Activated CD4-positive, alpha-beta T cell treated with anti-CD3 and anti-CD28 coated beads, Interleukin-2, amount 10 ng/mL, durations not matched to agents 7 days and 5 days (primary cell): ENCODE measurements around the gene MCRS1. TPM values are rescaled to one million over a fixed set of nuclear protein-coding genes. Genes with fewer than 3 reads are reported as not detected.

Experiments used
- CTCF ChIA-PET: fragments of 350-600 bp; sonication (Branson Sonifier 250); formaldehyde crosslinking; loops from one replicate; lab custom pipeline; 2021; ENCODE audit warnings: antibody characterized with exemption; lab: Charles Lee
- POLR2A ChIA-PET: fragments of 350-600 bp; sonication (Branson Sonifier 250); formaldehyde crosslinking; loops from one replicate; lab custom pipeline; 2021; ENCODE audit warnings: antibody characterized with exemption; lab: Charles Lee
- DNase-seq: peaks from one replicate; pipeline ENCODE4 v3.0.0-alpha.2; 2020
- H3K27ac Mint-ChIP-seq: one replicate; pipeline ENCODE4 v1.8.0; 2021; ENCODE audit warnings: mild to moderate bottlenecking, moderate library complexity, mixed read lengths
- H3K27me3 Mint-ChIP-seq: one replicate; pipeline ENCODE4 v1.8.0; 2021; ENCODE audit warnings: mixed read lengths
- H3K36me3 Mint-ChIP-seq: one replicate; pipeline ENCODE4 v1.8.0; 2021; ENCODE audit warnings: low read depth, mixed read lengths
- H3K4me1 Mint-ChIP-seq: one replicate; pipeline ENCODE4 v1.8.0; 2021; ENCODE audit warnings: mixed read lengths
- H3K4me3 Mint-ChIP-seq: one replicate; pipeline ENCODE4 v1.8.0; 2021; ENCODE audit warnings: mild to moderate bottlenecking, moderate library complexity, mixed read lengths
- H3K9me3 Mint-ChIP-seq: one replicate; pipeline ENCODE4 v1.8.0; 2021; ENCODE audit warnings: mixed read lengths
- total RNA-seq, 2 experiments: library from RNA; stranded (reverse); gene quantifications; one replicate each; pipeline ENCODE4 v1.2.3, GENCODE V29; 2021

Gene MCRS1
- total RNA-seq, 2 experiments from 2014 or later = 85.3 to 89.2 TPM

DNA sequence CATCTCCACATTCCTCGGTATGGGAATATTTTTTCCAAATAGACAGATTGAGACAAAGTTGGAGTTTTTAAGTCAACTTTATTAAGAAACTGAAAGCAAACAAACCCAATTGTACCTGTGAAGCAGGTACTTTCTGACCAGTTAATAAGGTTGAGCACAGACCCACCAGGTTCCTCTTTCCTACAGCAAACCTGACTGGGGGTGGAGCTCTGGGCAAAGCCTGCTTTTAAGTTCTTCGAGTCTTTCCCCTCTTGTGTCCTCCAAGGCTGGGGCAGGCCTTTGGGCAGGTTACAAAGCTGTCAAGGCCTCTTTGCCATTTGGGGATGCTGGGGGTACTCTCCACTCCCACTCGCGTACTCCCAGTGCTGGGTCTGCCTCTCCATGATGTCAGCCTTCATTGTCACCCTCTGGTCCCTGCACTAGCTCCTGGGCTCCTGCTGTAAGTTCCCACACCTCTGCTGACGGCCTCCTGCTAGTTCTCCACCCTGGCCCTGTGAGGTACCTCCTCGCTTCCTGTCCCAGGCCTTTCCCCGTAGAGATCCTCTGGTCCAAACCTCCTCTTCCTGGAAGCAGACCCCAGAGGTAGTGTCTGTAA lies 25.9 kb downstream of the MCRS1 start:
- H3K36me3 Mint-ChIP-seq = no peaks in the 10 kb centered on the region
- ChIA-PET CTCF (interaction anchor here (0.7 to 1.1 kb wide), 2 partner anchors 12 to 194 kb away, joined by 3 read pairs; no protein-coding TSS in a partner anchor), POLR2A (no interaction called here)
- H3K4me1 Mint-ChIP-seq = peaks cover 35% of the 10 kb centered on the region
- DNase-seq = no peak
- H3K27ac Mint-ChIP-seq = no peak overlapping the region
- H3K4me3 Mint-ChIP-seq = no peak overlapping the region
- no peaks in the 10 kb centered on the region for H3K9me3 Mint-ChIP-seq
- H3K27me3 Mint-ChIP-seq = peaks cover 40% of the 10 kb centered on the region

DNA sequence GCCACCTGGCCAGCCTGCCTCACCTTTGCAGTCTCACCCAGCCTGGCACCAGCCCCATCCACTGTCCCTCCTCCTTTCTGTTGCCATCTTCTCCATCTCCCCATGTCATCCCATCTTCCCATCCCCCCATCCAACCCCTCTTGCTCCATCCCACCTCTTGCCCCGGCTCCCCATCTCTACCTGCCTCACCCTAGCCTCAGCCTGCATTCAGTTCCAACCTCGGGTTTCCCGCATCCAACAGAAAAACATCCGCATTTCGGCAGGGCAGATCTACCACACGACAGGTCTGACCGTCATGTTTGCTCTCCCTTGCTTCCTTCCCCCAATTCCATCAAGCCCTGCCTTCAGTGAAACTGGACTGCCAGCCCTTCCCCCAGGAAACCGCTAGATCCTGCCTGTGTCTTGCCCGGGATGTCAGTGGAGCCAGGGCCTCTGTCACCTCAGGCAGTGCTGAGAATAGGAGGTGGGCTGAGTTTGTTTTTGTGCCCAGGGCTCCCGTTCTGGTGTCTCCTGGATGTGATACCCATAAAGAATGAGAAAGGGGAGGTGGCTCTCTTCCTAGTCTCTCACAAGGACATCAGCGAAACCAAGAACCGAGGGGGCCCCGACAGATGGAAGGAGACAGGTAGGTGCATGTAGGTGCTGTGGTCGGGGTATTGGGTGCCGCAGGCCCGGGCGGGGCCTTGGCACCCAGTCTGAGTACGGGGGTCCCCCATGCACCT lies 26.6 kb downstream of the MCRS1 start:
- DNase-seq = no peak
- CTCF ChIA-PET = interaction anchor here (0.7 kb wide), 1 partner anchor 13 kb away, joined by 3 read pairs; no protein-coding TSS in a partner anchor
- Mint-ChIP-seq H3K9me3 (no peaks in the 10 kb centered on the region), H3K36me3 (no peaks in the 10 kb centered on the region), H3K4me1 (peaks cover 38% of the 10 kb centered on the region), H3K27ac (no peak overlapping the region), H3K27me3 (peaks cover 47% of the 10 kb centered on the region), H3K4me3 (no peak overlapping the region)
- POLR2A ChIA-PET = no interaction called here

DNA sequence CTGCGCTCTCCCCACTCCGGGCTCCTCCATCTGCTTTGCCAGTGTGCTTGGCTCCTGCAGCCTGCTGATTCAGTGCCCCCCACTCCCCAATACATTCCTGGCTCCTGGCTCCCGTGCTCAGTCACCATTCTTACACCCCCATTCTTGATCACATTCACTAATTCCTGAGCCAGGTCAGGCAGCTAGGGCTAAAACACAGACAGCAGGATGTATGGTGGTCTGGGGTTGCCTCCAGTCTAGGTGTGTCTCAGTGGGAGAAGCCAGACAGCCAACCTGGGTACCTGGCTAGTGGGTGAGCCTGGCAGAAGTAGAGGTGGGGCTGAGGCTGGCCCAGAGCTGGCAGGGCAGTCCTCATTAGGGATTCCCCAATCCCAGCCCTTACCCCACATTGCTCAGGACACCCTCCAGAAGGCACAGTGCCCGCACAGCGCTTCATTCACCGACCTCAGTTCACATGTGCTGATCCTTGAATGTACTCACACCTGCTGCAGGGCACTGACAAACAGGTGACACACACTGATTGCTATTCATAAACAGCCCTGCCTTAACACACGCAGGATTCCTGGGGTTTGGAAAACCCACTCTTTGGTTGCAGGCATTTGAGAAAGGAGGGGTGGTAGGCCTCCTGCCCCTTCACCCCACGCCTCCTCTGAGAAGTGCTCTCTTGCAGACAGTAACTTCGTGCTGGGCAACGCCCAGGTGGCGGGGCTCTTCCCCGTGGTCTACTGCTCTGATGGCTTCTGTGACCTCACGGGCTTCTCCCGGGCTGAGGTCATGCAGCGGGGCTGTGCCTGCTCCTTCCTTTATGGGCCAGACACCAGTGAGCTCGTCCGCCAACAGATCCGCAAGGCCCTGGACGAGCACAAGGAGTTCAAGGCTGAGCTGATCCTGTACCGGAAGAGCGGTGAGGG lies 27.5 kb downstream of the MCRS1 start:
- Mint-ChIP-seq H3K36me3 (no peaks in the 10 kb centered on the region), H3K27ac (peak overlapping the region; percentile 5), H3K9me3 (no peaks in the 10 kb centered on the region), H3K4me3 (peak overlapping the region; percentile 48), H3K4me1 (peaks cover 38% of the 10 kb centered on the region), H3K27me3 (peaks cover 50% of the 10 kb centered on the region)
- DNase-seq = no peak
- CTCF ChIA-PET = interaction anchor here (1.0 to 1.4 kb wide), 2 partner anchors 12 to 13 kb away, joined by 4 to 6 read pairs; no protein-coding TSS in a partner anchor
- POLR2A ChIA-PET = no interaction called here

DNA sequence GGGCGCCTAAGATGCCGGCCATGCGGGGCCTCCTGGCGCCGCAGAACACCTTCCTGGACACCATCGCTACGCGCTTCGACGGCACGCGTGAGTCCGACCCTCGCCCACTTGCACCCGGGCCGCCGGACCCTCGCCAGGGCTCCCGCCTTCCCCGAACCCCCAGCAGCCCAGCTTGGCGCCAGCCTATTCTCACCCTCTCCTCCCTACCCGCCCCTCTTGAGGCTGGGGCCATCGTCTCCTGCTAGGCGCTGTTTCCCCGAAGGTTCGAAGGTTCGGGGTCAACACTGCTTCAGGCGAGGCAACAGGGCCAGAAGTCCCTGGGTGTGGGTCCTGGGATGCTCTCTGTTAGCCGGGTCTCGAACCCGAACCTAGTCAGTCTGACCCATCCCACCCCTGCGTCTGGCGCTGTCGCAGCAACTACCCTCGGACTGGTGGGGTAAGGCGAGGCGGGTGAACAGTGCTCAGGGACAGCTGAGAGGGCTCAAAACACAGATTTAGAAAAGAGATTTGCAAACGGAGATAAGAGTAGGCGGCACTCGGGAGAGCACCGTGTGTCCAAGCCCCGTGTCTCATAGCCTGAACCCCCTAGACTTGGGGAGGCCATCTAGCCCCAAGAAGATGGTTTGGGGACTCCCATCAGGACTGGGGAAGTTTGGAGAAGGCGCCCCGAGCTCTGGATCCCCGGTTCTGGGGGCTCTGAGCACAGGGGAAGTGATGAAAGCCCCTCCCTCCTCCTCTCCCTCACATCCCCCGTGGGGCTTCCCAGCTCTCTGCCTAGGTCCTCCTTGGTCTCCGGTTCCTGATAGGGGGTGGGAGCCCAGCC lies 28.3 kb downstream of the MCRS1 start:
- Mint-ChIP-seq H3K36me3 (no peaks in the 10 kb centered on the region), H3K4me3 (peak overlapping the region; percentile 62), H3K27me3 (peaks cover 45% of the 10 kb centered on the region), H3K27ac (no peak overlapping the region), H3K4me1 (peaks cover 38% of the 10 kb centered on the region), H3K9me3 (no peaks in the 10 kb centered on the region)
- ChIA-PET POLR2A (no interaction called here), CTCF (interaction anchor here (1.0 to 1.4 kb wide), 2 partner anchors 12 to 13 kb away, joined by 4 to 6 read pairs; no protein-coding TSS in a partner anchor)
- DNase-seq = no peak

GRCh38 chr12:49538510-49539403 lies 29.2 kb downstream of the MCRS1 start, which contains the start of gene KCNH3:
KCNH3 (plus strand) TSS chr12:49539030; CDS start chr12:49539417, 387 bp downstream.
- ChIA-PET CTCF (interaction anchor here (0.6 to 1.4 kb wide), 4 partner anchors 13 to 306 kb away, joined by 3 to 4 read pairs (median 3); no protein-coding TSS in a partner anchor), POLR2A (no interaction called here)
- H3K4me3 Mint-ChIP-seq = peak within 1 kb of the TSS; percentile 67
- H3K27me3 Mint-ChIP-seq = peaks cover 44% of the 10 kb centered on the region
- H3K4me1 Mint-ChIP-seq = peaks cover 38% of the 10 kb centered on the region
- H3K27ac Mint-ChIP-seq = no peak within 1 kb of the TSS
- H3K36me3 Mint-ChIP-seq = no peaks in the 10 kb centered on the region
- DNase-seq = peak; percentile 94
- H3K9me3 Mint-ChIP-seq = no peaks in the 10 kb centered on the region

DNA sequence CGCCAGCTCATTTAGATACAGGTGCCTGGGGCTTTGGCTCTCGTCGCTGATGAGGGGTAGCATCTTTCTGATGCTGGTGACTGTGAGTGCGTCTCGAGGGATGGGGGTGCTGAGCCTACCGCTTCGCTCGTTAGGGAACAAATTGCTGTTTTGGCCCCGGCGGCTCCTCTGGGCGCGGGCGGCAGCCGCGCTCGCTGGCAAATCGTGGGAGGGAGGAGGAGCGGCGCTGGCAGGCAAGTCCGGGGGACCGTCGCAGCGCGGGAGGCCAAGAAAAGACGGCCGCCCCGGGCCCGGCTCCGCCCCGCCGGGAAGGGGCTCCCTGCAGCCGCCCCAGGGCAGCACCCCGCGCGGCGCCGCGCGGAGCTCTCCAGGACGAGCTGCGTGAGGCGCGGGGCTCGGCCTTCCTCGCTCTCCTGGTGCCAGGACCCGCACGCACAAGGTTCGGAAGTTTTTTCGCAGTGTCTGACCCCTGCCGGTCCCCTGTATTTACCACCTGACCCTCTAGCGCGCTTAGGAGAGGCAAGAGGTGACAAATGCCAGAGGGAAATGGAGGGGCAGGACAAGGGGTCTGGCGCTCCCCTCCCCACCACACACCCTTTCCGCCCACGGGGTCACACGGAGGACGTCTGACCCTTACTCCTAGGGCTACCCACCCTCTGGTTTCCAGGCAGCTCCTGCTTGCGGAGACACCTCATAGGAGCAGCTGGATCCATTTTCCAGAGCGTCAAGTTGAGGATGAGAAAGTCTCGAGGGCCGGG lies 30.0 kb downstream of the MCRS1 start:
- H3K27me3 Mint-ChIP-seq = peaks cover 44% of the 10 kb centered on the region
- ChIA-PET CTCF (interaction anchor here (0.6 to 1.2 kb wide), 7 partner anchors 11 to 666 kb away, joined by 3 read pairs; no protein-coding TSS in a partner anchor), POLR2A (interaction anchor here (0.6 kb wide), 1 partner anchor 84 kb away, joined by 5 read pairs; no protein-coding TSS in a partner anchor)
- H3K27ac Mint-ChIP-seq = no peak overlapping the region
- H3K4me1 Mint-ChIP-seq = peaks cover 35% of the 10 kb centered on the region
- H3K9me3 Mint-ChIP-seq = no peaks in the 10 kb centered on the region
- H3K36me3 Mint-ChIP-seq = no peaks in the 10 kb centered on the region
- peak overlapping the region; percentile 69 for H3K4me3 Mint-ChIP-seq
- DNase-seq = no peak

GRCh38 chr12:49537231-49537751 lies 30.7 kb downstream of the MCRS1 start:
- Mint-ChIP-seq H3K4me1 (peaks cover 31% of the 10 kb centered on the region), H3K4me3 (peak overlapping the region; percentile 69), H3K27me3 (peaks cover 44% of the 10 kb centered on the region), H3K27ac (no peak overlapping the region), H3K36me3 (no peaks in the 10 kb centered on the region), H3K9me3 (no peaks in the 10 kb centered on the region)
- ChIA-PET CTCF (interaction anchor here (0.6 to 1.1 kb wide), 5 partner anchors 12 to 667 kb away, joined by 3 read pairs; no protein-coding TSS in a partner anchor), POLR2A (interaction anchor here (0.6 kb wide), 1 partner anchor 85 kb away, joined by 5 read pairs; no protein-coding TSS in a partner anchor)
- no peak for DNase-seq

GRCh38 chr12:49536526-49537071 lies 31.3 kb downstream of the MCRS1 start:
- CTCF ChIA-PET = interaction anchor here (0.6 to 1.1 kb wide), 2 partner anchors 104 to 189 kb away, joined by 3 read pairs; no protein-coding TSS in a partner anchor
- DNase-seq = no peak
- POLR2A ChIA-PET = no interaction called here
- peaks cover 29% of the 10 kb centered on the region for H3K4me1 Mint-ChIP-seq
- H3K36me3 Mint-ChIP-seq = no peaks in the 10 kb centered on the region
- H3K27ac Mint-ChIP-seq = no peak overlapping the region
- peak overlapping the region; percentile 27 for H3K4me3 Mint-ChIP-seq
- H3K9me3 Mint-ChIP-seq = no peaks in the 10 kb centered on the region
- peaks cover 44% of the 10 kb centered on the region for H3K27me3 Mint-ChIP-seq

DNA sequence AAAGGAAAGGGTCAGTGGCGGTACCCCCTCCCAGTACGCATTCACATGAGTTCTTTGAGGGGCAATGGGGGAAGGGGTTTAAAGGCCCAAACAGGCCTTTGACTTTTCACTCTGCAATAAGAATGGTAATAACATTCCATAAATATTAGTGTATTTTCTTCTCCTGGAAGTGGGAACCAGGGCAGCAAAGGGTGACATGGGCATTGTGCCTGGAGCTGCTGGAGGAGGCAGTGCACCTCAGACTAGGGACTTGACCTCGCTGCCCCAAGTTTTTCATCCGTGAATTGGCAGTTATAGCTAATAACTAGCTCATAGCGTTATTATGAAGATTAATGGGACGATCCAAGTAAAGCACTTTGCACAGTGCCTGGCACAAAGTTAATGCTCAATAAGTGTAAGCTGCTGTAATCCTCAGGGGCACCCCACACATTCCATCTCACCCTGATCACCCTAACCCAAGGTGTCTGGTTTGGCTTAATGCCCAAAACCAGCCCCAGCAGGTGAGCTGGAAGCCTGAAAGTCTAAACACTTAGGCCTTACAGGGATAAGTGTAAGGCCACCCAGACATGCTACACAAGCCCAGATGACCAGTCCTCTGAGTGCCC lies 31.9 kb downstream of the MCRS1 start:
- Mint-ChIP-seq H3K4me3 (no peak overlapping the region), H3K9me3 (no peaks in the 10 kb centered on the region), H3K27me3 (peaks cover 40% of the 10 kb centered on the region), H3K27ac (no peak overlapping the region), H3K36me3 (no peaks in the 10 kb centered on the region), H3K4me1 (peaks cover 23% of the 10 kb centered on the region)
- CTCF ChIA-PET = interaction anchor here (0.6 kb wide), 1 partner anchor 188 kb away, joined by 3 read pairs; no protein-coding TSS in a partner anchor
- POLR2A ChIA-PET = interaction anchor here (0.6 kb wide), 1 partner anchor 29 kb away, joined by 4 read pairs; no protein-coding TSS in a partner anchor
- no peak for DNase-seq
